ENCODE data around the gene GJA4.

The GJA4 gene

DNA sequence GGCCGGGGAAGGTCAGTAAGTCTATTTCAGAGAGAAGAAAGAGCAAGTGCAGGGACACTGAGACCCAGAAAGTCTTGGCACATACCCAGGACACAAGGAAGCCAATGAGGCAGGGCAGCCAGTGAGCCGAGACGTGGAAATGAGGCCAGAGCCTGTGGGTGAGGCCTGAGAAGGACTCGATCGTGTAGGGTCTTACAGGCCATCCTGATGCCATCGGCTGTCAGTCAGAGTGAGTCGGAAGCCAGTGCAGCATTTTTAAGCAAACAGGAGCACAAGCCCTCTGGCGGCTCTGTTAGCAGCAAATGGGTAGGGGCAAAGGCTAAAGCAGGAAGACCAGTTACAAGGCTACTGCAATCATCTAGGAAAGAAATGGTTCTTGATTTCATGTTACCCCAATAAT is 17.8 kb upstream of the GJA4 start:
- Histone ChIP-seq H3K9ac (no peak overlapping the region), H2AFZ (no peak overlapping the region), H3K9me3 (ENCODE audit: control insufficient read depth, low read length) (no peaks in the 10 kb centered on the region), H3K27ac (no peak overlapping the region), H3K27me3 (ENCODE audit: control insufficient read depth, insufficient read depth, low read length) (no peaks in the 10 kb centered on the region), H3K4me3 (ENCODE audit: low read depth, low read length) (no peak overlapping the region), H3K79me2 (no peaks in the 10 kb centered on the region), H3K36me3 (ENCODE audit: control insufficient read depth, insufficient read depth, low read length) (no peaks in the 10 kb centered on the region), H3K4me1 (no peaks in the 10 kb centered on the region), H3K4me2 (ENCODE audit: low read length) (no peak overlapping the region)
- TF ChIP-seq, protein P1, sequence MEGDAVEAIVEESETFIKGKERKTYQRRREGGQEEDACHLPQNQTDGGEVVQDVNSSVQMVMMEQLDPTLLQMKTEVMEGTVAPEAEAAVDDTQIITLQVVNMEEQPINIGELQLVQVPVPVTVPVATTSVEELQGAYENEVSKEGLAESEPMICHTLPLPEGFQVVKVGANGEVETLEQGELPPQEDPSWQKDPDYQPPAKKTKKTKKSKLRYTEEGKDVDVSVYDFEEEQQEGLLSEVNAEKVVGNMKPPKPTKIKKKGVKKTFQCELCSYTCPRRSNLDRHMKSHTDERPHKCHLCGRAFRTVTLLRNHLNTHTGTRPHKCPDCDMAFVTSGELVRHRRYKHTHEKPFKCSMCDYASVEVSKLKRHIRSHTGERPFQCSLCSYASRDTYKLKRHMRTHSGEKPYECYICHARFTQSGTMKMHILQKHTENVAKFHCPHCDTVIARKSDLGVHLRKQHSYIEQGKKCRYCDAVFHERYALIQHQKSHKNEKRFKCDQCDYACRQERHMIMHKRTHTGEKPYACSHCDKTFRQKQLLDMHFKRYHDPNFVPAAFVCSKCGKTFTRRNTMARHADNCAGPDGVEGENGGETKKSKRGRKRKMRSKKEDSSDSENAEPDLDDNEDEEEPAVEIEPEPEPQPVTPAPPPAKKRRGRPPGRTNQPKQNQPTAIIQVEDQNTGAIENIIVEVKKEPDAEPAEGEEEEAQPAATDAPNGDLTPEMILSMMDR (IDR thresholded peaks at IDR 0.05): no peak

- Histone ChIP-seq H3K4me3 (ENCODE audit: low read depth, low read length) (no peak overlapping the region), H3K4me1 (no peaks in the 10 kb centered on the region), H3K79me2 (no peaks in the 10 kb centered on the region), H3K9me3 (ENCODE audit: control insufficient read depth, low read length) (no peaks in the 10 kb centered on the region), H3K27me3 (ENCODE audit: control insufficient read depth, insufficient read depth, low read length) (no peaks in the 10 kb centered on the region), H3K36me3 (ENCODE audit: control insufficient read depth, insufficient read depth, low read length) (no peaks in the 10 kb centered on the region), H3K9ac (no peak overlapping the region), H3K27ac (no peak overlapping the region), H2AFZ (no peak overlapping the region), H3K4me2 (ENCODE audit: low read length) (no peak overlapping the region)
- TF ChIP-seq, protein P1 (IDR thresholded peaks at IDR 0.05): no peak
Measured at GRCh38 chr1:34776911-34777310, 15.9 kb upstream of the GJA4 start.

DNA sequence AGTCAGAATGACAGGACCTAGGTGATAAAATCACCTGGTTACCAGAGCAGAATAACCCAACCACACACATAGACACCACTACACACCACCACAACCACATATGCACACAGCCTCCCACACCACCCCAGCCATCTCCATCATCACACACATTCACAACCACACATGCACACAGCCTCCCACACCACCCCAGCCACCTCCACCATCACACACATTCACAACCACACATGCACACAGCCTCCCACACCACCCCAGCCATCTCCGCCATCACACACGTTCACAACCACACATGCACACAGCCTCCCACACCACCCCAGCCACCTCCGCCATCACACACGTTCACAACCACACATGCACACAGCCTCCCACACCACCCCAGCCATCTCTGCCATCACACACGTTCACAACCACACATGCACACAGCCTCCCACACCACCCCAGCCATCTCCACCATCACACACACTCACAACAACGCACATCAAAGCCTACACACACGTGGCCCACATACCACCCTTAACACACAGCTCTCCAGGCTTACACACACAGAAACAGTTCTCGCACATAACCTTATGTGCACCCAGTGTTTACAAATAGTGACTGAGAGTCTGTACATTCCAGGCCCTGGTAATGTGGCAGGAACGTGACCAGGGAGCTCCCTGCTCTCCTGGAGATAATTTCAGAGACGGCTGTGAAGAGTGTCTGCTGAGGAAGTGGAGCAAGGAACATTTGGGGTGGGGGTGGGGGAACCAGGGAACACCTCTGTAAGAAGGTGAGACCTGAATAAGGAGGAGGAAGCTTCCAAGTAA is 15.1 kb upstream of the GJA4 start:
- Histone ChIP-seq H3K36me3 (ENCODE audit: control insufficient read depth, insufficient read depth, low read length) (no peaks in the 10 kb centered on the region), H3K27me3 (ENCODE audit: control insufficient read depth, insufficient read depth, low read length) (no peaks in the 10 kb centered on the region), H3K79me2 (no peaks in the 10 kb centered on the region), H3K9ac (no peak overlapping the region), H3K4me1 (no peaks in the 10 kb centered on the region), H3K4me3 (ENCODE audit: low read depth, low read length) (no peak overlapping the region), H3K4me2 (ENCODE audit: low read length) (no peak overlapping the region), H3K27ac (no peak overlapping the region), H3K9me3 (ENCODE audit: control insufficient read depth, low read length) (no peaks in the 10 kb centered on the region), H2AFZ (no peak overlapping the region)
- TF ChIP-seq, protein P1 (IDR thresholded peaks at IDR 0.05): no peak

DNA sequence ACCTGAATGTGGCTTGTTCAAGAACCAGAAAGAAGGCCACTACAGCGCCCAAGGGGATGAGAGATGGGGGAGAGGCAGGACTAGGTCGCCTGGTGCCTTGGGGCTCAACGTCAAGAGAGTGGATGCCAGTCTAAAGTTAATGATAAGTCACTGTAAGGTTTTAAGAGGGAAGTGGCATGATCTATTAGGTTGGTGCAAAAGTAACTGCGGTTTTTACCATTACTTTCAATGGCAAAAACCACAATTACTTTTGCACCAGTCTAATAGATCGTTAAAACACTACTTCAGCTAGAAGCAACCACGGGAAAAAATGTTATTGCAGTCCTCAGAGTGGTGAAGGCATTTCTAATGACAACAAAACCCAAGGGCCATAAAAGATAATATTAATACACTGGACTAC is 14.4 kb upstream of the GJA4 start:
- Histone ChIP-seq H3K36me3 (ENCODE audit: control insufficient read depth, insufficient read depth, low read length) (no peaks in the 10 kb centered on the region), H3K4me2 (ENCODE audit: low read length) (no peak overlapping the region), H3K27ac (no peak overlapping the region), H3K9ac (no peak overlapping the region), H3K4me3 (ENCODE audit: low read depth, low read length) (no peak overlapping the region), H3K27me3 (ENCODE audit: control insufficient read depth, insufficient read depth, low read length) (no peaks in the 10 kb centered on the region), H3K9me3 (ENCODE audit: control insufficient read depth, low read length) (no peaks in the 10 kb centered on the region), H3K79me2 (no peaks in the 10 kb centered on the region), H3K4me1 (no peaks in the 10 kb centered on the region), H2AFZ (no peak overlapping the region)
- TF ChIP-seq, protein P1 (IDR thresholded peaks at IDR 0.05): no peak

- H3K4me1 ChIP-seq: no peaks in the 10 kb centered on the region
- TF ChIP-seq, protein P1 (IDR thresholded peaks at IDR 0.05): no peak
- H2AFZ ChIP-seq: no peak overlapping the region
- no peaks in the 10 kb centered on the region for H3K9me3 ChIP-seq (ENCODE audit: control insufficient read depth, low read length)
- H3K27me3 ChIP-seq (ENCODE audit: control insufficient read depth, insufficient read depth, low read length): no peaks in the 10 kb centered on the region
- H3K4me3 ChIP-seq (ENCODE audit: low read depth, low read length): no peak overlapping the region
- no peak overlapping the region for H3K27ac ChIP-seq
- H3K79me2 ChIP-seq: no peaks in the 10 kb centered on the region
- no peaks in the 10 kb centered on the region for H3K36me3 ChIP-seq (ENCODE audit: control insufficient read depth, insufficient read depth, low read length)
- no peak overlapping the region for H3K4me2 ChIP-seq (ENCODE audit: low read length)
- no peak overlapping the region for H3K9ac ChIP-seq
Measured at GRCh38 chr1:34779005-34779404, 13.8 kb upstream of the GJA4 start.

Measured in parathyroid adenoma (tissue), 2 donors.